ENCODE data around the gene R3HDM4. TPM values are rescaled to one million over a fixed set of nuclear protein-coding genes. Genes with fewer than 3 reads are reported as not detected.
"Not testable (repeated sequence)": the region's sequence is repeated elsewhere in the genome, so short reads cannot be mapped to it uniquely, and the experiment has no call there.

The R3HDM4 gene
- total and polyA plus RNA-seq, 4 donors = 20.9 to 72.2 (median 47.6) TPM

- Histone ChIP-seq H3K27ac (ENCODE audit: low read depth, low read length) (no peak overlapping the region), H3K36me3 (ENCODE audit: control insufficient read depth, insufficient read depth, low read length) (peaks cover 96% of the 10 kb centered on the region), H3K4me1 (ENCODE audit: control insufficient read depth, insufficient read depth, low read length) (peaks cover 13% of the 10 kb centered on the region), H3K4me3 (ENCODE audit: low read depth, low read length) (no peak overlapping the region), H3K9me3 (ENCODE audit: control insufficient read depth, insufficient read depth, low read length) (no peaks in the 10 kb centered on the region), H3K27me3 (ENCODE audit: control insufficient read depth, insufficient read depth, low read length) (no peaks in the 10 kb centered on the region)
- DNase-seq (ENCODE audit: low read depth in 4 of 6, low spot score in 6 of 6) = no peak
- 95% methylated on average over 64 of the region's 64 CpGs for WGBS (ENCODE audit: insufficient coverage)
Measured at GRCh38 chr19:885536-886224, 27.3 kb downstream of the R3HDM4 start.

DNA sequence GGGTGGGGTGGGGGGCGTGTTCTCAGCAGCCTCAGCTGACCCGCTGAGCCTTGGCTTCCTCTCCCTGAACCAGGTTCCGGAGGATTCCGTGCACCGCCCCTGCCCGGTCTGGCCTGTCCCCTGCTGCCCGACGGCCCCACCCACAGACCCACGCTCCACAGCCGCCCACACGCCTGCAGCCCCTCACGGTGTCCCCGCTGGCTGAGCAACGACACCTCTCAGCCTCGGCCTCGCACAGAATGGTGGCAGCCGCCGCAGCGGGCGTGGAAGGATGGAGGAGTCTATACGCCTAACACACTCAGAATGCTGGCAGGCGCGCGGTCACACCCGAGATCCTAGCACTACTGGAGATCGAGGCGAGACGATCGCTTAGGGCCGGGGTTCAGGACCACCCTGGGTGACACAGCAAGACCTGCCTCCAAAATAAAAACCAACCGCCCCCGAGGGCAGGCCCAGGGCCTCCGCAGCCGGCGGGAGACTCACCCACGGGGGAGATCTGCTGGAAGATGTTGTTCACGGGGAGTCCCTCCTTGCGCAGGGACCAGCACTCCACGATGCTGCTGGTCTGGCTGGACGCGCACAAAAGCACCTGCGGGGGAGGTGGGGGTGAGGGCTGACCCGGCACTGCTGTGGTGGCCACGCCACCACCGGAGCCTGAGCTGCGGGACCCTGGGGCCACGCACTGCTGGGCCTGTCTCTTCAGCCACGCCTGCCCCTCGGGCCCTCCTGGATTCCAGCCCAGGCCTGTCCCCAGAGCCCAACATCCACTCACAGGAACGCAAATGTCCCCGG is 28.4 kb downstream of the R3HDM4 start:
- peaks cover 96% of the 10 kb centered on the region for H3K36me3 ChIP-seq (ENCODE audit: control insufficient read depth, insufficient read depth, low read length)
- H3K27me3 ChIP-seq (ENCODE audit: control insufficient read depth, insufficient read depth, low read length) = no peaks in the 10 kb centered on the region
- no peaks in the 10 kb centered on the region for H3K9me3 ChIP-seq (ENCODE audit: control insufficient read depth, insufficient read depth, low read length)
- DNase-seq (ENCODE audit: low read depth in 4 of 6, low spot score in 6 of 6) = no peak
- H3K4me1 ChIP-seq (ENCODE audit: control insufficient read depth, insufficient read depth, low read length) = peaks cover 13% of the 10 kb centered on the region
- no peak overlapping the region for H3K4me3 ChIP-seq (ENCODE audit: low read depth, low read length)
- 93% methylated on average over 49 of the region's 51 CpGs for WGBS (ENCODE audit: insufficient coverage)
- H3K27ac ChIP-seq (ENCODE audit: low read depth, low read length) = no peak overlapping the region

- no peak overlapping the region for H3K27ac ChIP-seq (ENCODE audit: low read depth, low read length)
- H3K4me3 ChIP-seq (ENCODE audit: low read depth, low read length) = no peak overlapping the region
- peaks cover 96% of the 10 kb centered on the region for H3K36me3 ChIP-seq (ENCODE audit: control insufficient read depth, insufficient read depth, low read length)
- 91% methylated on average over 19 of the region's 22 CpGs for WGBS (ENCODE audit: insufficient coverage)
- H3K27me3 ChIP-seq (ENCODE audit: control insufficient read depth, insufficient read depth, low read length) = no peaks in the 10 kb centered on the region
- DNase-seq (ENCODE audit: low read depth in 4 of 6, low spot score in 6 of 6) = no peak
- H3K4me1 ChIP-seq (ENCODE audit: control insufficient read depth, insufficient read depth, low read length) = peaks cover 13% of the 10 kb centered on the region
- no peaks in the 10 kb centered on the region for H3K9me3 ChIP-seq (ENCODE audit: control insufficient read depth, insufficient read depth, low read length)
Measured at GRCh38 chr19:883661-884211, 29.3 kb downstream of the R3HDM4 start.

DNA sequence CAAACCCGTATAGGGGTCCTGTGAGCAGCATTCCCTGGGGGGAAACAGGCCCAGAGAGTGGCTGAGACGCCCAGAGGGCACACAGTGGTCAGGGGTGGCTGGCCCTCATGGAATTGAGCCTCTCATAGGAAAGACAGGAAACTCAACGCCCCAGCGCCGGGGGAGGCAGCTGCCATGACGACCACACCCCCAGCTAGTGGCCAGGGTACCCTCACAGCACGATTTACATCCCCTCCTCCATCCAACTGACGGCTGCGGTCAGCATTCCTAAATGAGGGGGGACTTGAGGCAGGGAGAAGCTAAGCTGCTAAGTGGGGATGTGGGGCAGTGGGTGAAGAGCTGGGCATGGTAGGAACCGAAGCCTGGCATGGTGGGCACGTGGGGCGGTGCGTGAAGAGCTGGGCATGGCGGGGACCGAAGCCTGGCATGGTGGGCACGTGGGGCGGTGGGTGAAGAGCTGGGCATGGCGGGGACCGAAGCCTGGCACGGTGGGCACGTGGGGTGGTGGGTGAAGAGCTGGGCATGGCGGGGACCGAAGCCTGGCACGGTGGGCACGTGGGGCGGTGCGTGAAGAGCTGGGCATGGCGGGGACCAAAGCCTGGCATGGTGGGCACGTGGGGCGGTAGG is 30.0 kb downstream of the R3HDM4 start:
- H3K9me3 ChIP-seq (ENCODE audit: control insufficient read depth, insufficient read depth, low read length) = no peaks in the 10 kb centered on the region
- no peak overlapping the region for H3K4me3 ChIP-seq (ENCODE audit: low read depth, low read length)
- no peaks in the 10 kb centered on the region for H3K27me3 ChIP-seq (ENCODE audit: control insufficient read depth, insufficient read depth, low read length)
- 86% methylated on average over 8 of the region's 30 CpGs for WGBS (ENCODE audit: insufficient coverage)
- no peak for DNase-seq (ENCODE audit: low read depth in 4 of 6, low spot score in 6 of 6)
- H3K4me1 ChIP-seq (ENCODE audit: control insufficient read depth, insufficient read depth, low read length) = peaks cover 13% of the 10 kb centered on the region
- peaks cover 98% of the 10 kb centered on the region for H3K36me3 ChIP-seq (ENCODE audit: control insufficient read depth, insufficient read depth, low read length)
- no peak overlapping the region for H3K27ac ChIP-seq (ENCODE audit: low read depth, low read length)

GRCh38 chr19:881385-882071 is 31.5 kb downstream of the R3HDM4 start:
- DNase-seq (ENCODE audit: low read depth in 4 of 6, low spot score in 6 of 6) = no peak
- no peaks in the 10 kb centered on the region for H3K27me3 ChIP-seq (ENCODE audit: control insufficient read depth, insufficient read depth, low read length)
- peaks cover 100% of the 10 kb centered on the region for H3K36me3 ChIP-seq (ENCODE audit: control insufficient read depth, insufficient read depth, low read length)
- no peak overlapping the region for H3K27ac ChIP-seq (ENCODE audit: low read depth, low read length)
- peaks cover 3% of the 10 kb centered on the region for H3K4me1 ChIP-seq (ENCODE audit: control insufficient read depth, insufficient read depth, low read length)
- H3K9me3 ChIP-seq (ENCODE audit: control insufficient read depth, insufficient read depth, low read length) = no peaks in the 10 kb centered on the region
- WGBS (ENCODE audit: insufficient coverage) = 97% methylated on average over 34 of the region's 34 CpGs
- no peak overlapping the region for H3K4me3 ChIP-seq (ENCODE audit: low read depth, low read length)

GRCh38 chr19:879711-880438 is 33.1 kb downstream of the R3HDM4 start:
- WGBS (ENCODE audit: insufficient coverage) = 89% methylated on average over 31 of the region's 37 CpGs
- no peaks in the 10 kb centered on the region for H3K4me1 ChIP-seq (ENCODE audit: control insufficient read depth, insufficient read depth, low read length)
- no peaks in the 10 kb centered on the region for H3K27me3 ChIP-seq (ENCODE audit: control insufficient read depth, insufficient read depth, low read length)
- H3K9me3 ChIP-seq (ENCODE audit: control insufficient read depth, insufficient read depth, low read length) = no peaks in the 10 kb centered on the region
- peaks cover 100% of the 10 kb centered on the region for H3K36me3 ChIP-seq (ENCODE audit: control insufficient read depth, insufficient read depth, low read length)
- DNase-seq (ENCODE audit: low read depth in 4 of 6, low spot score in 6 of 6) = no peak
- H3K4me3 ChIP-seq (ENCODE audit: low read depth, low read length) = no peak overlapping the region
- H3K27ac ChIP-seq (ENCODE audit: low read depth, low read length) = no peak overlapping the region

DNA sequence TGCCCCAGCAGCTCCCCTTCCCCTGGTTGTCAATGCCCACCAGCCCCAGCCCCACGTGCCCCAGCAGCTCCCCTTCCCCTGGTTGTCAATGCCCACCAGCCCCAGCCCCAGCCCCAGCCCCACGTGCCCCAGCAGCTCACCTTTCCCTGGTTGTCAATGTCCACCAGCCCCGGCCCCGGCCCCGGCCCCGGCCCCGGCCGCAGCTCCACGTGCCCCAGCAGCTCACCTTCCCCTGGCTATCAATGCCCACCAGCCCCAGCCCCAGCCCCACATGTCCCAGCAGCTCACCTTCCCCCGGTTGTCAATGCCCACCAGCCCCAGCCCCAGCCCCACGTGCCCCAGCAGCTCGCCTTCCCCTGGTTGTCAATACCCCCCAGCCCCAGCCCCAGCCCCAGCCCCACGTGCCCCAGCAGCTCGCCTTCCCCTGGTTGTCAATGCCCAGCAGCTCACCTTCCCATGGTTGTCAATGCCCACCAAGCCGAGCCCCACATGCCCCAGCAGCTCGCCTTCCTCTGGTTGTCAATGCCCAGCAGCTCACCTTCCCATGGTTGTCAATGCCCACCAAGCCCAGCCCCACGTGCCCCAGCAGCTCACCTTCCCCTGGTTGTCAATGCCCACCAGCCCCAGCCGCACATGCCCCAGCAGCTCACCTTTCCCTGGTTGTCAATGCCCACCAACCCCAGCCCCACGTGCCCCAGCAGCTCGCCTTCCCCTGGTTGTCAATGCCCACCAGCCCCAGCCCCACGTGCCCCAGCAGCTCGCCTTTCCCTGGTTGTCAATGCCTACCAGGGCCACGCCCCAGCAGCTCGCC is 34.1 kb downstream of the R3HDM4 start:
- 88% methylated on average over 16 of the region's 24 CpGs for WGBS (ENCODE audit: insufficient coverage)
- DNase-seq (ENCODE audit: low read depth in 4 of 6, low spot score in 6 of 6); H3K4me1 ChIP-seq (ENCODE audit: control insufficient read depth, insufficient read depth, low read length); H3K27me3 ChIP-seq (ENCODE audit: control insufficient read depth, insufficient read depth, low read length); H3K27ac ChIP-seq (ENCODE audit: low read depth, low read length); H3K9me3 ChIP-seq (ENCODE audit: control insufficient read depth, insufficient read depth, low read length); H3K4me3 ChIP-seq (ENCODE audit: low read depth, low read length): not testable (repeated sequence)
- H3K36me3 ChIP-seq (ENCODE audit: control insufficient read depth, insufficient read depth, low read length) = peaks cover 100% of the 10 kb centered on the region

GRCh38 chr19:877992-878660 is 34.9 kb downstream of the R3HDM4 start:
- H3K36me3 ChIP-seq (ENCODE audit: control insufficient read depth, insufficient read depth, low read length) = peaks cover 100% of the 10 kb centered on the region

More at GRCh38 chr19:877992-878660, 34.9 kb downstream of the R3HDM4 start:
- DNase-seq (ENCODE audit: low read depth in 4 of 6, low spot score in 6 of 6); H3K4me1 ChIP-seq (ENCODE audit: control insufficient read depth, insufficient read depth, low read length); H3K9me3 ChIP-seq (ENCODE audit: control insufficient read depth, insufficient read depth, low read length); H3K4me3 ChIP-seq (ENCODE audit: low read depth, low read length); H3K27ac ChIP-seq (ENCODE audit: low read depth, low read length); H3K27me3 ChIP-seq (ENCODE audit: control insufficient read depth, insufficient read depth, low read length): not testable (repeated sequence)
- WGBS (ENCODE audit: insufficient coverage) = 94% methylated on average over 3 of the region's 23 CpGs

Measured in spinal cord (tissue), 10 donors.